HG03378 (cell line): ENCODE data around the gene SLC13A3.

Experiments
- ATAC-seq: cut with Tn5 transposase; IDR thresholded peaks from one replicate; pipeline ENCODE4 v1.9.1; 2021; ENCODE audit warnings: mild to moderate bottlenecking, moderate library complexity; ENCODE audit not compliant: unreplicated experiment

SLC13A3 gene

GRCh38 chr20:46607191-46607848 is 43.9 kb downstream of the SLC13A3 start:
- ATAC-seq: no peak

GRCh38 chr20:46606817-46607190 is 44.5 kb downstream of the SLC13A3 start:
- ATAC-seq: no peak

GRCh38 chr20:46605978-46606816 is 45.1 kb downstream of the SLC13A3 start:
- ATAC-seq: no peak

GRCh38 chr20:46605181-46605580 is 46.1 kb downstream of the SLC13A3 start:
- ATAC-seq: no peak

GRCh38 chr20:46604551-46605133 is 46.6 kb downstream of the SLC13A3 start:
- no peak for ATAC-seq

GRCh38 chr20:46602429-46602828 is 48.8 kb downstream of the SLC13A3 start:
- ATAC-seq: no peak

- ATAC-seq: no peak
Measured at GRCh38 chr20:46601603-46602122, 49.6 kb downstream of the SLC13A3 start.

- no peak for ATAC-seq
Measured at GRCh38 chr20:46600286-46600752, 50.9 kb downstream of the SLC13A3 start.

- ATAC-seq: no peak
Measured at GRCh38 chr20:46599227-46599987, 51.9 kb downstream of the SLC13A3 start.

- no peak for ATAC-seq
Measured at GRCh38 chr20:46595933-46596332, 55.3 kb downstream of the SLC13A3 start.

- no peak for ATAC-seq
Measured at GRCh38 chr20:46594725-46595124, 56.5 kb downstream of the SLC13A3 start.

GRCh38 chr20:46592580-46593362 is 58.5 kb downstream of the SLC13A3 start:
- ATAC-seq: no peak

GRCh38 chr20:46590443-46590842 is 60.8 kb downstream of the SLC13A3 start:
- no peak for ATAC-seq

GRCh38 chr20:46588532-46589511 is 62.4 kb downstream of the SLC13A3 start:
- ATAC-seq: no peak

- no peak for ATAC-seq
Measured at GRCh38 chr20:46587986-46588385, 63.3 kb downstream of the SLC13A3 start.

- no peak for ATAC-seq
Measured at GRCh38 chr20:46586724-46587123, 64.5 kb downstream of the SLC13A3 start.

- no peak for ATAC-seq
Measured at GRCh38 chr20:46584508-46584907, 66.8 kb downstream of the SLC13A3 start.

- no peak for ATAC-seq
Measured at GRCh38 chr20:46583411-46584214, 67.6 kb downstream of the SLC13A3 start.
